Measurements from ENCODE around the gene ACOXL.

GRCh38 chr2:110978756-110979470 lies 246.5 kb downstream of the ACOXL start:
- TF ChIP-seq CTCF (IDR thresholded peaks at IDR 0.05), result no peak
- no peak for TF ChIP-seq POLR2A (IDR thresholded peaks at IDR 0.05)

Measured in transverse colon (tissue), 3 donors.